Lower leg skin (tissue), 4 donors: Measurements from ENCODE around the gene IDH3G. TPM values are rescaled to one million over a fixed set of nuclear protein-coding genes. Genes with fewer than 3 reads are reported as not detected.

ENCODE experiments used
- DNase-seq, 2 donors: peaks; one replicate each; pipeline ENCODE4 v3.0.0-alpha.2; 2019; ENCODE audit warnings: low spot score in 2 of 2
- H3K4me3 ChIP-seq: fragments of 200-600 bp; sonication (generic); 2 replicates; pipeline ENCODE4 v1.5.1; 2017; ENCODE audit warnings: mild to moderate bottlenecking, low read depth; ENCODE audit not compliant: poor library complexity, severe bottlenecking
- POLR2A ChIP-seq, 2 donors: fragments of 450-650 bp; IDR thresholded peaks; one replicate each; pipeline ENCODE4 v1.6.1; 2016 to 2017; ENCODE audit warnings: antibody characterized with exemption in 2 of 2, mild to moderate bottlenecking in 1 of 2, moderate library complexity in 1 of 2
- WGBS, 2 donors: methylation state at CpG; one replicate each; pipeline ENCODE4 v1.1.5; 2018; 5-methylcytosine and 5-hydroxymethylcytosine counted together
- intact Hi-C: fragments of 100-400 bp; cut with DNase I; formaldehyde crosslinking; loops from one replicate; pipeline ENCODE4 v1.15.0; 2023; ENCODE audit warnings: low total_unique reads
- total RNA-seq, 4 donors: library from RNA; depleted of rRNA; stranded (reverse); fragments of >200 nt; gene quantifications; one replicate each; pipeline ENCODE4 v1.1.0, GENCODE V29; 2016
- TF ChIP-seq, protein P1 (sequence below), 3 donors: fragments of 450-650 bp; IDR thresholded peaks; one replicate each; pipeline ENCODE4 v1.5.1; 2016; ENCODE audit warnings: antibody characterized with exemption in 3 of 3, mild to moderate bottlenecking in 3 of 3, moderate library complexity in 2 of 3

IDH3G gene
- total RNA-seq: 10 to 100 TPM; 66.2 to 94.8 (median 76.1) TPM

DNA sequence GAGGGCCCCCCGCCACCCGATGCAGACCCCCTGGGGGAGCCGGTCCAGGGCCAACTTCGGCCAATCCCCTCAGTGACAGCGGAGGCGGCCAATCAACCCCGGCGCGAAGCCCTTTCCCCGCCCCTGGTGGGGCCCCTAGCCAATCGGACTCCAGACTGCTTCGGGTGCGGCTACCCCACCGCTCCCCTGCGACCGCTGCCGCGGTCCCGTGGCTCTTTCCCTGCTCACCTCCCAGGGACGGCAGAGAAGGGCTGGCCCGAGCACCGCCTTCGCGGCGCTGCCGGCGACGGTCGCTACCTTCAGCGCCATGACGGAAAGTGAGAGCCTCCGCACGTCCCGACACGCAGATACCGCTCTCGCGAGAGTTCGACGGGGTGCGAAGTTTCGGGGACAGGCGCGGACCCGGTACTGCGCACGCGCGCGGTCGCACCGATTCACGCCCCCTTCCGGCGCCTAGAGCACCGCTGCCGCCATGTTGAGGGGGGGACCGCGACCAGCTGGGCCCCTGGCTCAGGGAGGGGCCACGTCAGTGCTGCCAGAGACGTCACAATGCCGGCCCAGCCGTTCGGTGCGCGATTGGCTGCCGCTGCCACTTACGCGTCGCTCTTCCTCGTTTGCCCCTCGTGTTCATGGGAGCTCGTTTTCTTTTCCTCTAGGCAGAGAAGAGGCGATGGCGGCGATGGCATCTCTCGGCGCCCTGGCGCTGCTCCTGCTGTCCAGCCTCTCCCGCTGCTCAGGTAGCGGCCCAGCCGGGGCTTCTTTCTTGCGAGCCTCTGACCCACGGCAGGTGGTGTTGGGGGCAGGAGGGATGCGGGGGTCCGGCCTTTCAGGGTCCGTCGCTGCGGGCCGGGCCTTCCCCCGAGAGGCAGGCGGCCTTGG, at the start of gene IDH3G, which contains the start of gene SSR4:
TSS of gene IDH3G (minus strand) at position 358 of the 879 bp plus-strand sequence. CDS start at position 309, 49 bp downstream.
TSS of gene SSR4 (plus strand) at position 651 of the 879 bp plus-strand sequence. CDS start at position 671, 20 bp downstream.
- intact Hi-C loops: no loop called here
- TF ChIP-seq POLR2A (IDR thresholded peaks at IDR 0.05): no peak
- TF ChIP-seq, protein P1, sequence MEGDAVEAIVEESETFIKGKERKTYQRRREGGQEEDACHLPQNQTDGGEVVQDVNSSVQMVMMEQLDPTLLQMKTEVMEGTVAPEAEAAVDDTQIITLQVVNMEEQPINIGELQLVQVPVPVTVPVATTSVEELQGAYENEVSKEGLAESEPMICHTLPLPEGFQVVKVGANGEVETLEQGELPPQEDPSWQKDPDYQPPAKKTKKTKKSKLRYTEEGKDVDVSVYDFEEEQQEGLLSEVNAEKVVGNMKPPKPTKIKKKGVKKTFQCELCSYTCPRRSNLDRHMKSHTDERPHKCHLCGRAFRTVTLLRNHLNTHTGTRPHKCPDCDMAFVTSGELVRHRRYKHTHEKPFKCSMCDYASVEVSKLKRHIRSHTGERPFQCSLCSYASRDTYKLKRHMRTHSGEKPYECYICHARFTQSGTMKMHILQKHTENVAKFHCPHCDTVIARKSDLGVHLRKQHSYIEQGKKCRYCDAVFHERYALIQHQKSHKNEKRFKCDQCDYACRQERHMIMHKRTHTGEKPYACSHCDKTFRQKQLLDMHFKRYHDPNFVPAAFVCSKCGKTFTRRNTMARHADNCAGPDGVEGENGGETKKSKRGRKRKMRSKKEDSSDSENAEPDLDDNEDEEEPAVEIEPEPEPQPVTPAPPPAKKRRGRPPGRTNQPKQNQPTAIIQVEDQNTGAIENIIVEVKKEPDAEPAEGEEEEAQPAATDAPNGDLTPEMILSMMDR (IDR thresholded peaks at IDR 0.05): no peak
- peak; percentile 88 to 98 for DNase-seq
- peak within 1 kb of the TSS; percentile 60 for H3K4me3 ChIP-seq
- WGBS, 2 donors: 0 to 56% methylated on average over 10 to 81 of the region's 92 CpGs

DNA sequence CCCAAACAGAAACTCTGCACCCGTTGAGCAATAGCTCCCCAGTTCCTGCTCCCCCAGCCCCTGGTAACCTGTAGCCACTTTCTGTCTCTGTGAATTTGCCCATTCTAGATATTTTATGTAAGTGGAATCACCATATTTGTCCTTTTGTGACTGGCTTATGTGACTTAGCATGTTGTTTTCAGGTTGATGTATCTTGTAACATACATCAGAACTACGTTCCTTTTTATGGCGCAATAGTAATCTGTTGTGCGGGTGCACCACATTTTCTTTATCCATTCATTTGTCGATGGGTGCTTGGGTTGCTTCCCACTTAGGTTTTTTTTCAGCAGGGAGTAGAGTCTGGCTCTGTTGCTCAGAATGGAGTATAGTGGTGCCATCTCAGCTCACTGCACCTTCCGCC, 42.7 kb upstream of the IDH3G start:
- 88 to 90% methylated on average over 6 of the region's 6 CpGs for WGBS, 2 donors
- no peak for DNase-seq
- no peak overlapping the region for H3K4me3 ChIP-seq
- no peak for TF ChIP-seq POLR2A (IDR thresholded peaks at IDR 0.05)
- TF ChIP-seq, protein P1 (IDR thresholded peaks at IDR 0.05): no peak
- intact Hi-C loops: no loop called here

DNA sequence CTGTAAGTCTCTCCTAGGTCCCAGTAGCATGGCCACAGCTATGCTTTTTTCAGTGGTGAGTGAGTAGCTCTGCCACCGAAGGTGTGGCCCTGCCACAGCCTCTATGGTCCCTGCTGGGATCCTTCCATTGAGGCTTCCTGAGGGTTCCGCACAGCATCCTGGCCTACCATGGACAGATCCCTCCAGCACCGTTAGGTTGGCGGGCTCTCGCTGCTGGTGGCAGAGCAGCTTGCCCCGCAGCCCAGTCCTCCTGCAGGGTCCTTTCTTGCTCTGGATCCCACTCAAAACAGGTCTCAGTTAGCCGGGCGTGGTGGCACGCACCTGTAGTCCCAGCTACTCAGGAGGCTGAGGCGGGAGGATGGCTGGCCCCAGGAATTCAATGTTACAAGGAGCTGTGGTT, 38.6 kb upstream of the IDH3G start:
- DNase-seq: no peak
- no peak for TF ChIP-seq POLR2A (IDR thresholded peaks at IDR 0.05)
- TF ChIP-seq, protein P1 (IDR thresholded peaks at IDR 0.05): no peak
- intact Hi-C loops: no loop called here
- no peak overlapping the region for H3K4me3 ChIP-seq
- 86 to 93% methylated on average over 3 to 9 of the region's 10 CpGs for WGBS, 2 donors

DNA sequence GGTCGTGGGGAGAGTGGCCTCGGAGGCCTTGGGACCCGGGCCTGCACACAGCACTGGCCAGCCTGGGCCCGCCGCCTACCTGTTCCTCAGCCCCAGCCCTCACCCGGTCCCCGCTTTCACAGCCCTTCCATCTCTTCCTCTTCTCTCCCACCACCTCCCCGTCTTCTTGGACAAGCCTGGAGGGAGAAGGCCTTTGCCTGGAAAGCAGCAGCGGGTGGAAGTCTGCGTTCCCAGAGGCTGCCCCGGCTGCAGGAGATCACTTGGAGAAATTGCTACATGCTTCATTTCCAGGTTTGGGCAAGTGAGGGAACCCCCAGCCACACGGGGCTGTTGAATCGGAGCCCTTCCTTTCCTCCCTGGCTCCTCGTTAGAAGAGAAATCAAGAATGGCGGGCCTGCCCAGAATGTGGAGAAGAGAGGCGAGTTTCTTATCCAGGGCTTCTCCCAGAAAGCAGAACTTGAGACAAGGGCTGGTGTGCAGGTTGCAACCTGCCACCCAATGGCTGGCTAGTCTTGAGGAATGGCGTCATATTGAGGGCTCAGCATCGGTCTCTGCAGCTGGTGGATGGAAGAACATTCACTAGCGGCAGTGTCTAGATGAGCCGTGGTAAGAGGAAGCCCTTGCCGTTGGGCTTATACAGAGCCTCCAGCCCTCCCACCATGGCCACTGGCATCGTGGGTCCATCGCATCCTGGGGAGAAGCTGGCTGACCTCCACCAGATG, 37.4 kb upstream of the IDH3G start:
- no peak for TF ChIP-seq POLR2A (IDR thresholded peaks at IDR 0.05)
- TF ChIP-seq, protein P1 (IDR thresholded peaks at IDR 0.05): no peak
- intact Hi-C loops: no loop called here
- 62 to 66% methylated on average over 13 to 23 of the region's 23 CpGs for WGBS, 2 donors
- DNase-seq: no peak
- no peak overlapping the region for H3K4me3 ChIP-seq

DNA sequence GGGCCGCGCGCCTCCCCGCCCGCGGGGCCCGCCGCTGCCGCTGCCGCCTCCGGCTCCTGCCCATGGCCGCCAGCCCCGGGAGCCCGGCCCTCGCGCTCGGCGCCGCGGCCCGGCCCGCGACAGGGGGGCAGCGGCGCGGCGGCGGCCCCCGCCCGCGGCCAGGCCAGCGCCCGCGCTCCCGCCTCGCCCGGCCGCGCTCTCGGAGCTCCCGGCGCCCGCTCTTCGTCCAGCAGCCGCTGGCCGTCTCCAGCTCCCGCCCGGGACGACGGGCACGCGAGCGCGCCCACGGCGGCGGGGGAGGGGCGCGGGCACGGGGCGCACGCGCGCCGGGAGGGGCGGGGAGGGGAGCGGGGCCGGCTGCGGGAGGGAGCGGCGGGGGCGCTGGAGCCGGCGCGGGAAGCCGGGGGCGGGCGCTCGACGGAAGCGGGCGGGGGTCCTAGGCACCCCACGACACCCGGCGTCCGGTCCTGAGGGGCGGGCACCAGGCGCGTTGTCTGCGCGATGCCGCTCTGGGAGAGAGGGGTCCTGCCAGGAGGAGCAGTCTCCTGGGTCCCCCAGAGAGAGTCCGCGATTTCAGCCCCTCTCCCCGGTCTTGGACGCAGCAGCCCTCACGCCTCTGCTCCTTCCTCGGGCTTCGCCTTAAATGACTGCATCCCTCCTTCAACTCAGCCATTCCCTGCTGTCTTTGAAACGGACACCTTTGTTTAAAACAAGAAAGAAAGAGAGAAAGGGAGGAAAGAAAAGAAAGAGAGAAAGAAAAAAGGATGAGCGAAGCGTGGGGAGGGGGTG, 36.7 kb upstream of the IDH3G start:
- intact Hi-C loops: no loop called here
- WGBS, 2 donors: 20 to 31% methylated on average over 21 to 78 of the region's 102 CpGs
- no peak overlapping the region for H3K4me3 ChIP-seq
- TF ChIP-seq, protein P1 (IDR thresholded peaks at IDR 0.05): no peak
- no peak for TF ChIP-seq POLR2A (IDR thresholded peaks at IDR 0.05)
- no peak for DNase-seq
